GM12873 (cell line): ENCODE results near the gene NRARP.

Source experiments
- TF ChIP-seq, protein P1 (sequence below): IDR thresholded peaks from 2 replicates; pipeline ENCODE4 v1.5.1; 2012; ENCODE audit warnings: low read depth, mild to moderate bottlenecking, moderate library complexity, low read length, control low read depth; ENCODE audit not compliant: insufficient read depth; ENCODE audit errors: missing control alignments

Gene NRARP

DNA sequence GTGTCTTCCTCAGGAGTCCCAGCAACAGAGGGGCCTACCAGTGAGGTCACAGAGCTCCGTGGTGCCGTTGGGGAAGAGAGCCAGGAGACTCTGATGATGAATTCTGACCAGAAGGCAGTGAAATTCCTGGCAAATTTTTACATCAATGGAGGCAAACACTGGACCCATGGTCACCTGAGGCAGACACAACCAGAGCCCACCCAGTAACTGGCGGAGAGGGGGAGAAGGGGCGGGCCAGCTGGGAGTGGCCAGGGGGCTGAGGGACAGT, 50.9 kb downstream of the NRARP start, which contains the start of gene STPG3:
TSS of gene STPG3 (plus strand) at position 93 of the 268 bp plus-strand sequence. CDS start at position 94, 1 bp downstream.
- TF ChIP-seq, protein P1, sequence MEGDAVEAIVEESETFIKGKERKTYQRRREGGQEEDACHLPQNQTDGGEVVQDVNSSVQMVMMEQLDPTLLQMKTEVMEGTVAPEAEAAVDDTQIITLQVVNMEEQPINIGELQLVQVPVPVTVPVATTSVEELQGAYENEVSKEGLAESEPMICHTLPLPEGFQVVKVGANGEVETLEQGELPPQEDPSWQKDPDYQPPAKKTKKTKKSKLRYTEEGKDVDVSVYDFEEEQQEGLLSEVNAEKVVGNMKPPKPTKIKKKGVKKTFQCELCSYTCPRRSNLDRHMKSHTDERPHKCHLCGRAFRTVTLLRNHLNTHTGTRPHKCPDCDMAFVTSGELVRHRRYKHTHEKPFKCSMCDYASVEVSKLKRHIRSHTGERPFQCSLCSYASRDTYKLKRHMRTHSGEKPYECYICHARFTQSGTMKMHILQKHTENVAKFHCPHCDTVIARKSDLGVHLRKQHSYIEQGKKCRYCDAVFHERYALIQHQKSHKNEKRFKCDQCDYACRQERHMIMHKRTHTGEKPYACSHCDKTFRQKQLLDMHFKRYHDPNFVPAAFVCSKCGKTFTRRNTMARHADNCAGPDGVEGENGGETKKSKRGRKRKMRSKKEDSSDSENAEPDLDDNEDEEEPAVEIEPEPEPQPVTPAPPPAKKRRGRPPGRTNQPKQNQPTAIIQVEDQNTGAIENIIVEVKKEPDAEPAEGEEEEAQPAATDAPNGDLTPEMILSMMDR: no peak

GRCh38 chr9:137250329-137251193, 51.5 kb downstream of the NRARP start:
- TF ChIP-seq, protein P1: no peak
